HCT116 (cell line): ENCODE data around the gene INKA2. TPM values are rescaled to one million over a fixed set of nuclear protein-coding genes. Genes with fewer than 3 reads are reported as not detected.

ENCODE experiments used
- ATAC-seq: fragments of 200-7000 bp; cut with Tn5 transposase; 2 replicates; pipeline ENCODE4 v1.9.1; 2020; ENCODE audit warnings: mild to moderate bottlenecking, moderate library complexity
- BruUV-seq: library from RNA; stranded (reverse); fragments of 400-500 nt; replicated peaks from 2 replicates; lab custom pipeline; 2021; lab: Mats Ljungman, UMichigan
- CTCF ChIA-PET: fragments of 300-600 bp; sonication (Branson Sonifier 250); formaldehyde crosslinking; loops from one replicate; lab custom pipeline; 2021; ENCODE audit warnings: antibody characterized with exemption; lab: Charles Lee
- POLR2A ChIA-PET: fragments of 300-600, 350-600 bp; sonication (Branson Sonifier 250); formaldehyde crosslinking; loops from one replicate; lab custom pipeline; 2021; ENCODE audit warnings: antibody characterized with exemption; lab: Charles Lee
- RAD21 ChIA-PET, 2 experiments: fragments of 300-600 bp; sonication (Branson Sonifier 250); formaldehyde crosslinking; loops; one replicate each; lab custom pipeline; 2023; ENCODE audit warnings: low total read pairs in 2 of 2; ENCODE audit not compliant: uncharacterized antibody in 2 of 2, unreplicated experiment in 2 of 2, low non-redundant PET in 1 of 2; lab: Charles Lee
- DNase-seq: peaks from one replicate; pipeline ENCODE4 v3.0.0-alpha.2; 2010; ENCODE audit warnings: low read depth, low spot score
- H2AFZ ChIP-seq: fragments of 200-600 bp; shearing (Covaris generic), sonication (generic); 2 replicates; pipeline ENCODE4 v1.6.1; 2017; ENCODE audit warnings: low read depth, mixed run types, mixed read lengths, antibody characterized with exemption, low read length; ENCODE audit not compliant: poor library complexity, severe bottlenecking
- H3K27ac ChIP-seq: 2 replicates; pipeline ENCODE4 v1.5.1; 2012; ENCODE audit warnings: low read depth, low read length
- H3K27me3 ChIP-seq: fragments of 200-600 bp; sonication (generic); 2 replicates; pipeline ENCODE4 v1.6.1; 2016; ENCODE audit warnings: mixed run types, low read length, mixed read lengths; ENCODE audit not compliant: insufficient read depth
- H3K36me3 ChIP-seq, 2 experiments: fragments of 200-500 bp in 1 of 2; fragments of 200-600 bp in 1 of 2; sonication (Bioruptor generic) in 1 of 2; sonication (generic) in 1 of 2; 2 replicates each; pipeline versions ENCODE4 v1.5.1 to v1.6.1; 2014 to 2016; ENCODE audit warnings: low read length in 2 of 2, inconsistent platforms in 1 of 2, mixed read lengths in 1 of 2, mixed run types in 1 of 2; ENCODE audit not compliant: insufficient read depth in 2 of 2, control insufficient read depth in 1 of 2
- H3K4me1 ChIP-seq, 2 experiments: fragments of 200-600 bp in 1 of 2; sonication (generic) in 1 of 2; 2 replicates each; pipeline versions ENCODE4 v1.5.1 to v1.6.1; 2012 to 2017; ENCODE audit warnings: low read length in 2 of 2, inconsistent platforms in 1 of 2, mild to moderate bottlenecking in 1 of 2, mixed read lengths in 1 of 2, mixed run types in 1 of 2, moderate library complexity in 1 of 2; ENCODE audit not compliant: insufficient read depth in 2 of 2, control insufficient read depth in 1 of 2
- H3K4me2 ChIP-seq: fragments of 200-600 bp; sonication (generic); 2 replicates; pipeline ENCODE4 v1.6.1; 2017; ENCODE audit warnings: mixed run types, low read length, mixed read lengths
- H3K4me3 ChIP-seq, 2 experiments: fragments of 200-600 bp in 1 of 2; sonication (generic) in 1 of 2; replicated peaks in 1 of 2; 2 replicates each; pipeline ENCODE4 v1.5.1; 2011 to 2016; ENCODE audit warnings: low read length in 2 of 2, control low read depth in 1 of 2, low read depth in 1 of 2, mild to moderate bottlenecking in 1 of 2, mixed read lengths in 1 of 2, mixed run types in 1 of 2
- H3K79me2 ChIP-seq: fragments of 200-600 bp; sonication (generic); 2 replicates; pipeline ENCODE4 v1.6.1; 2017; ENCODE audit warnings: mild to moderate bottlenecking, mixed run types, low read length, moderate library complexity, mixed read lengths; ENCODE audit not compliant: insufficient read depth
- H3K9ac ChIP-seq: fragments of 200-600 bp; sonication (generic); 2 replicates; pipeline ENCODE4 v1.6.1; 2016; ENCODE audit warnings: low read length, mixed read lengths
- H3K9me2 ChIP-seq: fragments of 200-600 bp; sonication (generic), shearing (Covaris generic); 2 replicates; pipeline ENCODE4 v1.6.1; 2017; ENCODE audit warnings: mixed run types, mild to moderate bottlenecking, moderate library complexity; ENCODE audit not compliant: insufficient read depth
- H3K9me3 ChIP-seq, 2 experiments: fragments of 200-500 bp in 1 of 2; fragments of 200-600 bp in 1 of 2; sonication (Bioruptor generic) in 1 of 2; sonication (generic) in 1 of 2; 2 replicates each; pipeline ENCODE4 v1.6.1; 2014 to 2017; ENCODE audit warnings: low read length in 2 of 2, mixed read lengths in 2 of 2, inconsistent platforms in 1 of 2, low read depth in 1 of 2, mild to moderate bottlenecking in 1 of 2, mixed run types in 1 of 2, moderate library complexity in 1 of 2; ENCODE audit not compliant: control insufficient read depth in 1 of 2, insufficient read depth in 1 of 2
- H4K20me1 ChIP-seq: fragments of 200-600 bp; sonication (generic), shearing (Covaris generic); 2 replicates; pipeline ENCODE4 v1.6.1; 2017; ENCODE audit warnings: mixed run types, mild to moderate bottlenecking, moderate library complexity; ENCODE audit not compliant: insufficient read depth
- CEBPB ChIP-seq: IDR thresholded peaks from 2 replicates; pipeline ENCODE4 v1.6.1; 2012; ENCODE audit warnings: low read depth
- JUND ChIP-seq: IDR thresholded peaks from 2 replicates; pipeline ENCODE4 v1.6.1; 2012
- POLR2A ChIP-seq: IDR thresholded peaks from 2 replicates; pipeline ENCODE4 v1.7.0; 2011; ENCODE audit warnings: borderline replicate concordance; ENCODE audit not compliant: insufficient read depth, insufficient read length; ENCODE audit errors: extremely low read depth
- POLR2AphosphoS5 ChIP-seq: IDR thresholded peaks from 2 replicates; pipeline ENCODE4 v1.6.1; 2011; ENCODE audit warnings: mild to moderate bottlenecking, low read depth, low read length, moderate library complexity
- RAD21 ChIP-seq: IDR thresholded peaks from 2 replicates; pipeline ENCODE4 v1.6.1; 2012; ENCODE audit warnings: low read depth, mild to moderate bottlenecking
- SRF ChIP-seq: IDR thresholded peaks from 2 replicates; pipeline ENCODE4 v1.6.1; 2012; ENCODE audit warnings: low read depth
- ZNF274 ChIP-seq: fragments of 200-500 bp; sonication (Bioruptor generic); IDR thresholded peaks from 2 replicates; pipeline ENCODE4 v1.6.1; 2014; ENCODE audit warnings: mild to moderate bottlenecking, low read depth, low read length, inconsistent platforms
- intact Hi-C: fragments of 100-400 bp; cut with micrococcal nuclease; formaldehyde crosslinking; loops from 2 replicates; pipeline ENCODE4 v1.10.0; 2022
- total RNA-seq: library from RNA; stranded (reverse); gene quantifications from one replicate; pipeline ENCODE4 v1.2.1, GENCODE V29; 2021; ENCODE audit not compliant: unreplicated experiment
- TF ChIP-seq, protein P1 (sequence below), 3 experiments: fragments of 200-600 bp in 1 of 3; sonication (generic) in 1 of 3; IDR thresholded peaks in 2 of 3; conservative IDR thresholded peaks in 1 of 3; 2 replicates each; pipeline ENCODE4 v1.5.1; 2012 to 2017; ENCODE audit warnings: low read depth in 2 of 3, low read length in 2 of 3, antibody characterized with exemption in 1 of 3, borderline replicate concordance in 1 of 3, control low read depth in 1 of 3, mild to moderate bottlenecking in 1 of 3, mixed read lengths in 1 of 3, mixed run types in 1 of 3, moderate library complexity in 1 of 3; ENCODE audit not compliant: insufficient read depth in 1 of 3
- TF ChIP-seq, protein P2 (sequence below): IDR thresholded peaks from 2 replicates; pipeline ENCODE4 v1.6.1; 2011; ENCODE audit warnings: mild to moderate bottlenecking, low read length, moderate library complexity; ENCODE audit not compliant: insufficient replicate concordance; ENCODE audit errors: extremely low read depth
- TF ChIP-seq, protein P3 (sequence below): IDR thresholded peaks from 2 replicates; pipeline ENCODE4 v1.6.1; 2012
- TF ChIP-seq, protein P4 (sequence below): IDR thresholded peaks from 2 replicates; pipeline ENCODE4 v1.6.1; 2012; ENCODE audit warnings: low read depth

INKA2 gene
- total RNA-seq, 1 experiment from 2014 or later, result 4.0 TPM

DNA sequence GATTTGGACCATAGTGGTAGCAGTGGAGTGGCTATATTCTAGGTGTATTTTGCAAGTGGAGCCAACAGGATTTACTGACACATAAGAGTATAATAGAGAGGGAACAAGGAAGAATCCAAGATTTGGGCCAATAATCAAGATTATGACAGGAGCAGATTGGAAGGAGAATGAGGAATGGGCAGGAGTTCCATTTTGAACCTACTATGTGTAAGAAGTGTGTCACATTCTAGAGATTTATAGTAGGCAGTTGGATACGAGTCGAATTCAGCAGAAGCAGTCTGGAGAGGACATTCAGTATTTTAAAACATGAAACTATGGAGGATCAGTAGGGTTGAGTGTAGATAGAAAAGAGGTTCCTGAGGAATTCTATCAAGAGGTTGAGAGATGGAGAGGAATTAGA lies 21.7 kb downstream of the INKA2 start:
- Histone ChIP-seq H3K4me3 (no peak overlapping the region), H3K79me2 (no peaks in the 10 kb centered on the region), H3K9me3 (no peaks in the 10 kb centered on the region), H3K9me2 (no peaks in the 10 kb centered on the region), H3K4me1 (no peaks in the 10 kb centered on the region), H4K20me1 (no peaks in the 10 kb centered on the region), H3K36me3 (no peaks in the 10 kb centered on the region), H3K4me2 (no peak overlapping the region), H3K9ac (no peak overlapping the region), H3K27ac (no peak overlapping the region), H3K27me3 (no peaks in the 10 kb centered on the region), H2AFZ (no peak overlapping the region)
- BruUV-seq, result no TSS peak
- ATAC-seq (no peak), DNase-seq (no peak)
- ChIA-PET CTCF (no interaction called here), POLR2A (no interaction called here), RAD21 (no interaction called here)
- TF ChIP-seq, protein P1, sequence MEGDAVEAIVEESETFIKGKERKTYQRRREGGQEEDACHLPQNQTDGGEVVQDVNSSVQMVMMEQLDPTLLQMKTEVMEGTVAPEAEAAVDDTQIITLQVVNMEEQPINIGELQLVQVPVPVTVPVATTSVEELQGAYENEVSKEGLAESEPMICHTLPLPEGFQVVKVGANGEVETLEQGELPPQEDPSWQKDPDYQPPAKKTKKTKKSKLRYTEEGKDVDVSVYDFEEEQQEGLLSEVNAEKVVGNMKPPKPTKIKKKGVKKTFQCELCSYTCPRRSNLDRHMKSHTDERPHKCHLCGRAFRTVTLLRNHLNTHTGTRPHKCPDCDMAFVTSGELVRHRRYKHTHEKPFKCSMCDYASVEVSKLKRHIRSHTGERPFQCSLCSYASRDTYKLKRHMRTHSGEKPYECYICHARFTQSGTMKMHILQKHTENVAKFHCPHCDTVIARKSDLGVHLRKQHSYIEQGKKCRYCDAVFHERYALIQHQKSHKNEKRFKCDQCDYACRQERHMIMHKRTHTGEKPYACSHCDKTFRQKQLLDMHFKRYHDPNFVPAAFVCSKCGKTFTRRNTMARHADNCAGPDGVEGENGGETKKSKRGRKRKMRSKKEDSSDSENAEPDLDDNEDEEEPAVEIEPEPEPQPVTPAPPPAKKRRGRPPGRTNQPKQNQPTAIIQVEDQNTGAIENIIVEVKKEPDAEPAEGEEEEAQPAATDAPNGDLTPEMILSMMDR (IDR thresholded peaks at IDR 0.05 in 2 of 3, conservative IDR thresholded peaks at IDR 0.05 in 1 of 3; ENCODE audit: borderline replicate concordance in 1 of 3, insufficient read depth in 1 of 3, low read depth in 2 of 3, low read length in 2 of 3), result no peak
- no peak for TF ChIP-seq ZNF274
- TF ChIP-seq, protein P2, sequence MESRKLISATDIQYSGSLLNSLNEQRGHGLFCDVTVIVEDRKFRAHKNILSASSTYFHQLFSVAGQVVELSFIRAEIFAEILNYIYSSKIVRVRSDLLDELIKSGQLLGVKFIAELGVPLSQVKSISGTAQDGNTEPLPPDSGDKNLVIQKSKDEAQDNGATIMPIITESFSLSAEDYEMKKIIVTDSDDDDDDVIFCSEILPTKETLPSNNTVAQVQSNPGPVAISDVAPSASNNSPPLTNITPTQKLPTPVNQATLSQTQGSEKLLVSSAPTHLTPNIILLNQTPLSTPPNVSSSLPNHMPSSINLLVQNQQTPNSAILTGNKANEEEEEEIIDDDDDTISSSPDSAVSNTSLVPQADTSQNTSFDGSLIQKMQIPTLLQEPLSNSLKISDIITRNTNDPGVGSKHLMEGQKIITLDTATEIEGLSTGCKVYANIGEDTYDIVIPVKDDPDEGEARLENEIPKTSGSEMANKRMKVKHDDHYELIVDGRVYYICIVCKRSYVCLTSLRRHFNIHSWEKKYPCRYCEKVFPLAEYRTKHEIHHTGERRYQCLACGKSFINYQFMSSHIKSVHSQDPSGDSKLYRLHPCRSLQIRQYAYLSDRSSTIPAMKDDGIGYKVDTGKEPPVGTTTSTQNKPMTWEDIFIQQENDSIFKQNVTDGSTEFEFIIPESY, result no peak
- TF ChIP-seq RAD21, result no peak
- no peak for TF ChIP-seq SRF
- TF ChIP-seq JUND, result no peak
- TF ChIP-seq POLR2AphosphoS5, result no peak
- TF ChIP-seq, protein P3, sequence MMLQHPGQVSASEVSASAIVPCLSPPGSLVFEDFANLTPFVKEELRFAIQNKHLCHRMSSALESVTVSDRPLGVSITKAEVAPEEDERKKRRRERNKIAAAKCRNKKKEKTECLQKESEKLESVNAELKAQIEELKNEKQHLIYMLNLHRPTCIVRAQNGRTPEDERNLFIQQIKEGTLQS, result no peak
- TF ChIP-seq CEBPB, result no peak
- TF ChIP-seq POLR2A, result no peak
- TF ChIP-seq, protein P4, sequence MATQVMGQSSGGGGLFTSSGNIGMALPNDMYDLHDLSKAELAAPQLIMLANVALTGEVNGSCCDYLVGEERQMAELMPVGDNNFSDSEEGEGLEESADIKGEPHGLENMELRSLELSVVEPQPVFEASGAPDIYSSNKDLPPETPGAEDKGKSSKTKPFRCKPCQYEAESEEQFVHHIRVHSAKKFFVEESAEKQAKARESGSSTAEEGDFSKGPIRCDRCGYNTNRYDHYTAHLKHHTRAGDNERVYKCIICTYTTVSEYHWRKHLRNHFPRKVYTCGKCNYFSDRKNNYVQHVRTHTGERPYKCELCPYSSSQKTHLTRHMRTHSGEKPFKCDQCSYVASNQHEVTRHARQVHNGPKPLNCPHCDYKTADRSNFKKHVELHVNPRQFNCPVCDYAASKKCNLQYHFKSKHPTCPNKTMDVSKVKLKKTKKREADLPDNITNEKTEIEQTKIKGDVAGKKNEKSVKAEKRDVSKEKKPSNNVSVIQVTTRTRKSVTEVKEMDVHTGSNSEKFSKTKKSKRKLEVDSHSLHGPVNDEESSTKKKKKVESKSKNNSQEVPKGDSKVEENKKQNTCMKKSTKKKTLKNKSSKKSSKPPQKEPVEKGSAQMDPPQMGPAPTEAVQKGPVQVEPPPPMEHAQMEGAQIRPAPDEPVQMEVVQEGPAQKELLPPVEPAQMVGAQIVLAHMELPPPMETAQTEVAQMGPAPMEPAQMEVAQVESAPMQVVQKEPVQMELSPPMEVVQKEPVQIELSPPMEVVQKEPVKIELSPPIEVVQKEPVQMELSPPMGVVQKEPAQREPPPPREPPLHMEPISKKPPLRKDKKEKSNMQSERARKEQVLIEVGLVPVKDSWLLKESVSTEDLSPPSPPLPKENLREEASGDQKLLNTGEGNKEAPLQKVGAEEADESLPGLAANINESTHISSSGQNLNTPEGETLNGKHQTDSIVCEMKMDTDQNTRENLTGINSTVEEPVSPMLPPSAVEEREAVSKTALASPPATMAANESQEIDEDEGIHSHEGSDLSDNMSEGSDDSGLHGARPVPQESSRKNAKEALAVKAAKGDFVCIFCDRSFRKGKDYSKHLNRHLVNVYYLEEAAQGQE, result no peak
- intact Hi-C loops, result no loop called here
